Muscle of back (tissue), 11 donors: ENCODE data around the gene ZFP64. TPM values are rescaled to one million over a fixed set of nuclear protein-coding genes. Genes with fewer than 3 reads are reported as not detected.
A peak's percentile ranks its signal among the peaks of the same experiment; 100 is the strongest.
"Not testable (repeated sequence)": the region's sequence is repeated elsewhere in the genome, so short reads cannot be mapped to it uniquely, and the experiment has no call there.

ENCODE experiments used
- DNase-seq, 3 donors: peaks; one replicate each; pipeline versions ENCODE4 v3.0.0 to v3.0.0-alpha.2; 2013
- polyA plus RNA-seq, 10 donors: library from polyadenylated mRNA; unstranded; fragments of 120-200 nt; gene quantifications; one replicate each; pipeline ENCODE4 v1.2.1, GENCODE V29; 2013; ENCODE audit not compliant: insufficient read length in 10 of 10

ZFP64 gene
- polyA plus RNA-seq, 10 donors = 11.1 to 16.6 (median 12.7) TPM

GRCh38 chr20:52207020-52207810, 15.6 kb upstream of the ZFP64 start:
- DNase-seq = no peak

GRCh38 chr20:52204136-52204535, 12.6 kb upstream of the ZFP64 start:
- no peak for DNase-seq

GRCh38 chr20:52201395-52201794, 9.8 kb upstream of the ZFP64 start:
- no peak for DNase-seq

GRCh38 chr20:52200870-52201269, 9.3 kb upstream of the ZFP64 start:
- no peak for DNase-seq

DNA sequence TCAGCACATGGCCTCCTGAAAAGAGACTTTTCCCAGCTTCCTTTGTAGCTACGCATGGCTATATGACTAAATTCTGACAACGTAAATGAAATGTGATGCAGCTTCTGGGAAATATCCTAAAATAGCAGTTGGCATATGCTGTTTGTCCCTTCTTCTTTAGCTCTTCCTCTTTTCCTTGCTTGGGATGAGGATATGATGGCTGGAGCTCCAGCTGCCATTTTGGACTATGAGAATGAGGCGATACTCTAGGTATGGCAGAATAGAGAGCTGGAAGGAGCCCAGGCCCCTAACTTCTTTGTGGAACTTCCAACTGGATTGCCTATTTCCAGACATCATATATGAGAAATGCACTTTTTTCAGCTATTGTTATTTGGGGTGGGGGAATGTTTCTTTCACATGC, 5.3 kb upstream of the ZFP64 start:
- DNase-seq = no peak

DNA sequence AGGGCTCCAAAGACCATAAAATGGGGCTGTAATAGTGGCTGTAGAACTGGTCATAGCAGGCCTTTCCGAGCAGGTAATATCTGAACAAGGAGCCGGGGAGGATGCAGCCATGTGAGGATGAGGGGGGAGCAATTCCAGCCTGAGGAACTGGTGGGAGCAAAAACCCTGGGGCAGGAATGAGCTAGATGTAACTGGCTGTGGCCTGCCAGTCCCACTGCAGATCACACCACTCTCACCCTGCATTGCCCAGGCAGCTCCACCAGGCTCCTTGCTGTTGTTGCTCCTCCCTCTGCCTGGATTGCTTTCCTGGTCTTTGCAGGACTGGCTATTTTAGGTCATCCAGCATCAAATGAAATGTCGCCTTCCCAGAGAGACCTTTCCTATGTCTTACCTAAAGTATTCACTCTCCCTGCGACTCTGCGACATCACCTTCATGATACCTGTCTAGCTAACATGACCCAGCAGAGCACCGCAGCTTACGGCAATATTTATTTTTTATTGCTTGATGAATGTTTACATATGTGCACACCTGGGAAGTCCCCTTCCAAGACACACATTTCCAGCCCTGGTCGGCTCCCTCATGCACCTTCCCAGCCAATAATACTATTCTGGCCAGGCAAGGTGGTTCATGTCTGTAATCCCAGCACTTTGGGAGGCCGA, 2.4 kb upstream of the ZFP64 start:
- no peak for DNase-seq

- no peak for DNase-seq
These were observed 1.6 kb upstream of the ZFP64 start for GRCh38 chr20:52193133-52193532.

GRCh38 chr20:52192719-52193007, 1.1 kb upstream of the ZFP64 start:
- DNase-seq = not testable (repeated sequence)

DNA sequence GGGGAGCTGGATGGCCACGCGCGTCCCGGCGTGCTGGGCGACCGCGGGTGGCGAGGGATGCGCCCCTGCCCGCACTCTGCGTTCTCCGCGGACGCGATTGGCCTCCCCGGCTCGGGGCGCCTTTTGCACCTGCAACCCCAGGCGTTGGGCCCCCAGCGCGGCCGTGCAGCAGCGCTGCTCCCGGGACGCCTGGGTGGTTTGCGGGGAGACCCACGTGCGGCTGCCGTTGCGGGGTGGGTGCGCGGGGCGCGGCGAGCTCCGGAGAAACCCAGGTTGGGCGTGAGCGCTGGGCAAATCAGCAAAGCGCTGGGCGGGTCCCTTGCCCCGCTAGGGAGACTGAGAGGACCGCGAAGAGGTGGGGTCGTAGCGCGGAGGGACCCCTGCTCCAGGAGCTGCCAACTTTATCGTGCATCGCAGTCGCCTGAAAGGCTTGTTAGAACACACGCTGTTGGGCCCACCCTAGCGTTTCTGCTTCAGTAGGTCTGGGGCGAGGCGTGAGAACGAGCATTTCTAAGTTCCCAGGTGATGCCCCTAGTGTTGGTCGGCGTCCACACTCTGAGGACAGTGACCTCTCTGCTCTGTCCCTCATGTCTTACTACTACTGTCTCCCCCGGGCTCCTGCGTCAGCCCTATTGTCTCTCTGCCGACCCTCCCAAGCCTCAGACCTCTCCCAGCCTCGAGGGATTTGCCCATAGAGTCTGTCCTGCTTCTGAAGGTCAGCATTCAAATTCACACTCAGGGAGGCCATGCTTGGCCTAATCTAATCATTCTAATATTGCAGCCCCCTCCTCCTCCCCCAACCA, 538 bp upstream of the ZFP64 start:
- DNase-seq = peak; percentile 17 to 82 (median 50)

DNA sequence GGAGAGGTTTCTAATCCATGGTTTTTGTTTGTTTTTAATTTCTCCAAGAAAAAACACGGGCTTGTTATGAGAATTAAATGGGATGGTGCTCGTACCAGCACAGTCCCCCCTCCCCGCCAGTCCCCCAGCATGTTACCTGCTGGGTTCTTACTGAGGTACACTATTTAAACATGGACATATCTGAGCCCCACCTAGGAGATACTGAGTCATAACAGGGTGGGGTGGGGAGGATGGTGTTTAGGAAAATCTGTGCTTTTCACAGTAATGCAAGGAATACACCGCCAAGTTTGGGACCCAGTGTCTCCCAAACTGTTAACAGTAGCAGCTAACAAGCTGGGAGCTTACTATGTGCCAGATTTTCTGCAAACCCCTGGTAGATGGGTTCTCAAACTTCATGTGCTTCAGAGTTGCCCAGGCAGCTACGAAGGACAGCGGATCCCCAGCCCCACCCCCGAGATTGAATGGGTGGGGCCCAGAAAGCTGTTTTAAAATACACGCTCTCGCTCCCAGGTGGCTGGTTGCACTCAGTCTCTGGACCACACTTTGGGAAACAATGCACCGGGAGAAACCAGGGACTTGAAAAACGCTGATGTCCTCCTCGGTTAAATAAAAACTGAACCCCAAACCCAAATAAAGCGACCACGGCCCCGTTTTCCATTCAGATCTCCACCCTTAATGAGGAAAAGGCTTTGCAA, 995 bp downstream of the ZFP64 start:
- DNase-seq = peak; percentile 17 to 76 (median 31)

GRCh38 chr20:52181766-52182165, 9.8 kb downstream of the ZFP64 start:
- DNase-seq = no peak

DNA sequence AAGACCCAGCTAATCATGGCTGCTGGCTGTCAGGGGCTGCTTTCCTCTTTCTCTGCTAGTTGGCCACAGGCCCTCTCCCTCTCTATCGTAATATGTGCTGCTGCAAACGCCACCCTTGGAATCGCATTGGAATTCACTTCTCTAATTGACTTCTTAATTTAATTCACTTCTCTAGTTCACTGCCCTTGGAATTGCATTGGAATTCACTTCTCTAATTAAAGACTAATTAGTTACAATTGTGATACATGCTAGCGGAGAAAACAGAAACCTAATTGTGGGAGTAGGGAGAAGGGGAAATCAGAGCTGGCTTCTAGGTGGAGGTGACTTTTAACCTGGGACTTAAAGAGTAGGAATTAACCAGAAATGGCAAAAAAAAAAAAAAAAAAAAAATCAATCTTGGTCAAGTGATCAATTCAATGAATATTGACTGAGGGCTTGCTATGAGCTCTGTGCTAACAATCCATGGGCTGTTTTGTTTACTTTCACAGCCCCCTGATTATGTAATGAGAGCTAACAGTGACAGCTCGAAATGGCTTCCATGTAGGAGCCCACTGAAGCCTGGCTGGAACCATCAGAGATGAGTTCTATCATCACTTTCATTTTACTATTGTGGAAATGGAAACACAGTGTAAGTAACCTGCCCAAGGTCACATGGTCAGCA, 11.3 kb downstream of the ZFP64 start:
- no peak for DNase-seq

DNA sequence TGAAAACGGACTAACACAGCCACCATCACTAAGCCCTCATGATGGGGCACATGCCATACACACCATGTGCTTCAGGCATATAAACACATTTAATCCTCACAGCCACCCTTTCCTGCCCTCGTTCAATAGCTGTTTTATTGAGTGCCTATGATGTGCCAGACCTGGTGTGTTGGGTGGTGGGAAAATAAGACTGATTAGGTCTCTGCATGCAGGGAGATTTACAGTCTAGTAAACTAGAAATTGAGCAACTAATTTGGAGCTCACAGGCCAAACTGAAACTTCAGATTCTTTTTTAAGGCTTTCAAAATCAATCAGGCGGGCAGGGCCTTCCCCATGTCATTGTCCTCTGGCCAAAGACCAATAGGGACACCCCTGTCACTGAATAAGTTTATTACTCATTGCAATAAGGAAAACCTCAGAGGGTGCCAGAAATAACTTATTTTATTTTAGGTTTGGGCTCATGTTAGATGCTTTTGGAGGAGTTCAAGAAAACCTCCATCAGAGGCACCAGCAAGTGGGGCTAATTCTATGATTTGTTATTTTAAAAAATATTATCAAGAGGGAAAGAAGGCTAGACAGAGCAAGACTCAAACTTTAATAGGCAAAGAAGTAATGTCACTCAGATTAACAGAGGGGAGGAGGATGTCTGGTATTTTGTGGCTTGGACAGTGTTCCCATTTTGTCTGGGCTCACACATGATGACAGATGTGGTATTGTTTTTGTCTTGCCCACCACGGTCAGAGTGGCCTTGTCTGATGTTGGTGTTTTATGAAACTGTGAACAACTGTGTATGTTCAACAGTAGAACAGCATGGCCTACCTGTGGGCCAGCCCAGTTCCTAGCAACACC, 12.0 kb downstream of the ZFP64 start:
- DNase-seq = no peak

DNA sequence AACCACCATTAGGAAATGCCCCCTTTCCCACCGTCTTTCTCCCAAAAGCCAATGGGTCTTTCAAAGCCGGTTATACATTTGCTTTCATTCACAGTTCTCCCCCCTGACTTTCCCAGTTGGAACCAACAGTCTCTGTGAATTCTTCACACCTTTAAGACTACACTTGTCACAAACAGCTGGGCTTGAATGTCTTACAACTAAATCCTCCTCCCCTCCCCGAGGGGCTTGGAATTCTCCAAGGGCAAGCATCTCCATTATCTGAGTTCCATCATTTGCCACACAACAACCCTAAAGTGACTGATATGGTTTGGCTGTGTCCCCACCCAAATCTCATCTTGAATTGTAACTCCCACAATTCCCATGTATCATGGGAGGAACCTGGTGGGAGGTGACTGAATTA, 12.9 kb downstream of the ZFP64 start:
- no peak for DNase-seq

GRCh38 chr20:52175840-52176239, 15.7 kb downstream of the ZFP64 start:
- DNase-seq = no peak

- DNase-seq = no peak
These were observed 19.1 kb downstream of the ZFP64 start for GRCh38 chr20:52172392-52173047.

- DNase-seq = no peak
These were observed 20.6 kb downstream of the ZFP64 start for GRCh38 chr20:52171025-52171424.

DNA sequence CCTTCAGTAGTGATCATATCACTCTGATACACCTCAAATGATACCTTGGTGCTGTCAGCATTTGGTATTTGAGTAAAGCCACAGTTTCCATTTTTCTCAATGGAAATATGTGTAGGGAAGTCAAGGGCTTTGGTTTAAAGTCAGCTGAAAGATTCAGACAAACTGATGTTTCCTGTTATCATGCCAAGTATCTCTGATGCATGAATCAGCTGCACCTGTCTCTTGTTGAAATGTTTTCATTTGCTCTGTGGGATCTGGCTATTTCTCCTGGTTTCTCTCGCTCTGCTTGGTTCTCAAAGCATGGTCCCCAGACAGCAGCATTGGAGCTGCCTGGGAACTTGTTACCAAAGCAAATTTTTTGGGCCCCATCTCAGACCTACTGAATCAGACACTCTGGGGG, 23.5 kb downstream of the ZFP64 start:
- no peak for DNase-seq

- no peak for DNase-seq
These were observed 24.2 kb downstream of the ZFP64 start for GRCh38 chr20:52167232-52167840.

DNA sequence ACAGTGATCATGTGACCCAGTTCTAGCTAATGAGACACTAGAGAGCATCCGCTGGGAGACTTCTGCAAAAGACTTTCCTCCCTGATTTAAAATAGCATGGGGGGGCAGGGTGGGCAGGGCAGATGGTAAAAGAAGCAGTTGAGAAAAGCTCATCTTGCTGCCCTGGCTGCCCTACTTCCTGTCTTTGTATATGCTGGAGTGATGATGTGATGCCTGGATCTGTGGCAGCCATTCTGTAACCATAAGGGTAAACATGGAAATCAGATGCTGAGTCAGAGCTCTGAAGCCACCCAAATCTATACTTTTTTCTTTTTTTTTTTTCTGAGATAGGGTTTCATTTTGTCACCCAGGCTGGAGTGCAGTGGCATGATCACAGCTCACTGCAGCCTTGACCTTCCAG, 25.4 kb downstream of the ZFP64 start:
- DNase-seq = no peak
